ENCODE data around the gene HOPX.

DNA sequence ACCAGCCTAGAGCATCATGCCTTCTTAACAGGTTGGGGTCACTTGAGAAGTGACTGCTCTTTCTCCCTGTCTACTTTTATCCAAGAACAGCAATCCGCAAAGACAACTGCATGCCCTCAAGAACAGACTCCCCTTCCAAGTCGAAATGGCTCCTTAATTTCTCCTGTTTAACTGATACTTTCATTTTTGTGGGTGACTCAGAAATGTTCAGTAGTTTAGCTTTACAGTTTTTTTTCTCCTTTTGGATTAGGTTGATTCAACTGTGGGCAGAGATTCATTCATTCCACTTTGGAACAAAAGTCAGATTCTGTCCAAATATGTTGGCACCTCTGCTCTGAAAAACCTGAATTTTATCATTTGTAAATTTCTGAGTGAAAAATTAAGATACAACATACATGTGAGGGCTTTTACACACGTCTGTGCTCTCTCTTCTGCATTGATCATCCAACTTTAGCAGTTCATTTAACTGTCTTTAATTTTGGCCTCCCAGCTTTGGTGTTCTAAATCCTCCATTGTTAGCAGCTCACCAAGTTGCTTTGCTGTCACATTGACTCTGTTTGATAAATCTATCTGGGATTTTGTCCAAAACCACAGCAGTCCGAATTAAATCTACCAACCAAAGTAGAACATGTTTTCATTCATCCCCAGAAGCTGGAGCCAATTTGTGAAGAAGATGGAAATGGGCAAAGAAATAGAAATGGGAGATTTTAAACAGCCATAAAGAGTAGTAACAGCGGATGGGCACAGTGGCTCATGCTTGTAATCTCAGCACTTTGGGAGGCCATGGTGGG lies 50.0 kb downstream of the HOPX start:
- TF ChIP-seq, protein P1, sequence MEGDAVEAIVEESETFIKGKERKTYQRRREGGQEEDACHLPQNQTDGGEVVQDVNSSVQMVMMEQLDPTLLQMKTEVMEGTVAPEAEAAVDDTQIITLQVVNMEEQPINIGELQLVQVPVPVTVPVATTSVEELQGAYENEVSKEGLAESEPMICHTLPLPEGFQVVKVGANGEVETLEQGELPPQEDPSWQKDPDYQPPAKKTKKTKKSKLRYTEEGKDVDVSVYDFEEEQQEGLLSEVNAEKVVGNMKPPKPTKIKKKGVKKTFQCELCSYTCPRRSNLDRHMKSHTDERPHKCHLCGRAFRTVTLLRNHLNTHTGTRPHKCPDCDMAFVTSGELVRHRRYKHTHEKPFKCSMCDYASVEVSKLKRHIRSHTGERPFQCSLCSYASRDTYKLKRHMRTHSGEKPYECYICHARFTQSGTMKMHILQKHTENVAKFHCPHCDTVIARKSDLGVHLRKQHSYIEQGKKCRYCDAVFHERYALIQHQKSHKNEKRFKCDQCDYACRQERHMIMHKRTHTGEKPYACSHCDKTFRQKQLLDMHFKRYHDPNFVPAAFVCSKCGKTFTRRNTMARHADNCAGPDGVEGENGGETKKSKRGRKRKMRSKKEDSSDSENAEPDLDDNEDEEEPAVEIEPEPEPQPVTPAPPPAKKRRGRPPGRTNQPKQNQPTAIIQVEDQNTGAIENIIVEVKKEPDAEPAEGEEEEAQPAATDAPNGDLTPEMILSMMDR (IDR thresholded peaks at IDR 0.05) = no peak
- TF ChIP-seq POLR2A (IDR thresholded peaks at IDR 0.05) = no peak
